Spleen (tissue), 7 donors: ENCODE measurements around the gene POU2F3.

Source experiments
- POLR2A ChIP-seq, 3 donors: fragments of 450-650 bp; IDR thresholded peaks; one replicate each; pipeline ENCODE4 v1.5.1; 2017; ENCODE audit warnings: antibody characterized with exemption in 3 of 3, mild to moderate bottlenecking in 1 of 3
- TF ChIP-seq, protein P1 (sequence below), 11 experiments: fragments of 200-600 bp in 7 of 11; fragments of 450-650 bp in 4 of 11; sonication (generic) in 4 of 11; IDR thresholded peaks in 8 of 11; conservative IDR thresholded peaks in 3 of 11; 1 replicate in 7 of 11; 2 replicates in 4 of 11; pipeline versions ENCODE4 v1.4.0 to v1.8.0; 2016 to 2021; ENCODE audit warnings: antibody characterized with exemption in 11 of 11, inconsistent platforms in 4 of 11, mild to moderate bottlenecking in 1 of 11
- donor health status: DM: no; HTN: no; CAD: no; lungs with moderate emphysema.
- donor health status: DM: no; HTN: no; CAD: no.
- donor health status: DM: no; HTN: no; CAD: no.

DNA sequence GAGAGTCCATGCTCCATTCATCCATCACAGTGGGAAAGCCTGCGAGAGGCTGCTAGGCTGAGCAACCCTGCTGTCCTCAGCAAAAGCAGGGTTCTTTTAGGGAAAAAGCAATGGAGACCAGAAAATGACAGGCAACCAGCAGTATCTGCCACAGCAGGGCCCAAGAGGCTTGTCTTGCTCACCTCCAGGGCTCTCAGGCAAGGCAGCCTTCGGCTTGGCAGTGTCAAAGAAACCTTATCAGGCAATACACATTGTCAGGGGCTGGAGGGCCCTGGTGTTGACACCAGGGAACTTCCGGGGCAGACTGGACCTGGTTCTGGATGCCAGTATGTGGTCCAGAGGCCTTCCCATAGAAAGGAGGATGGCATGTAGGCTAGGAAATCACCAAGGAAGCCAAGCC, 74.9 kb downstream of the POU2F3 start:
- TF ChIP-seq, protein P1, sequence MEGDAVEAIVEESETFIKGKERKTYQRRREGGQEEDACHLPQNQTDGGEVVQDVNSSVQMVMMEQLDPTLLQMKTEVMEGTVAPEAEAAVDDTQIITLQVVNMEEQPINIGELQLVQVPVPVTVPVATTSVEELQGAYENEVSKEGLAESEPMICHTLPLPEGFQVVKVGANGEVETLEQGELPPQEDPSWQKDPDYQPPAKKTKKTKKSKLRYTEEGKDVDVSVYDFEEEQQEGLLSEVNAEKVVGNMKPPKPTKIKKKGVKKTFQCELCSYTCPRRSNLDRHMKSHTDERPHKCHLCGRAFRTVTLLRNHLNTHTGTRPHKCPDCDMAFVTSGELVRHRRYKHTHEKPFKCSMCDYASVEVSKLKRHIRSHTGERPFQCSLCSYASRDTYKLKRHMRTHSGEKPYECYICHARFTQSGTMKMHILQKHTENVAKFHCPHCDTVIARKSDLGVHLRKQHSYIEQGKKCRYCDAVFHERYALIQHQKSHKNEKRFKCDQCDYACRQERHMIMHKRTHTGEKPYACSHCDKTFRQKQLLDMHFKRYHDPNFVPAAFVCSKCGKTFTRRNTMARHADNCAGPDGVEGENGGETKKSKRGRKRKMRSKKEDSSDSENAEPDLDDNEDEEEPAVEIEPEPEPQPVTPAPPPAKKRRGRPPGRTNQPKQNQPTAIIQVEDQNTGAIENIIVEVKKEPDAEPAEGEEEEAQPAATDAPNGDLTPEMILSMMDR (IDR thresholded peaks at IDR 0.05 in 8 of 11, conservative IDR thresholded peaks at IDR 0.05 in 3 of 11), result no peak
- TF ChIP-seq POLR2A (IDR thresholded peaks at IDR 0.05), result no peak
